ENCODE measurements around the gene OR52E1. TPM values are rescaled to one million over a fixed set of nuclear protein-coding genes. Genes with fewer than 3 reads are reported as not detected.

Gene OR52E1
- total RNA-seq, 2 experiments from 2014 or later: not detected

GRCh38 chr11:5071799-5072198 is 2.4 kb downstream of the OR52E1 start:
- ChIA-PET POLR2A (no interaction called here), CTCF (no interaction called here)
- no peak for DNase-seq
- no peaks in the 10 kb centered on the region for H3K4me1 Mint-ChIP-seq (ENCODE audit: low read depth)
- H3K27ac Mint-ChIP-seq: no peak overlapping the region
- no peak overlapping the region for H3K4me3 Mint-ChIP-seq
- no peaks in the 10 kb centered on the region for H3K27me3 Mint-ChIP-seq (ENCODE audit: low read depth)
- no peaks in the 10 kb centered on the region for H3K36me3 Mint-ChIP-seq (ENCODE audit: low read depth)
- no peaks in the 10 kb centered on the region for H3K9me3 Mint-ChIP-seq (ENCODE audit: insufficient read depth)
- no peak for ATAC-seq

DNA sequence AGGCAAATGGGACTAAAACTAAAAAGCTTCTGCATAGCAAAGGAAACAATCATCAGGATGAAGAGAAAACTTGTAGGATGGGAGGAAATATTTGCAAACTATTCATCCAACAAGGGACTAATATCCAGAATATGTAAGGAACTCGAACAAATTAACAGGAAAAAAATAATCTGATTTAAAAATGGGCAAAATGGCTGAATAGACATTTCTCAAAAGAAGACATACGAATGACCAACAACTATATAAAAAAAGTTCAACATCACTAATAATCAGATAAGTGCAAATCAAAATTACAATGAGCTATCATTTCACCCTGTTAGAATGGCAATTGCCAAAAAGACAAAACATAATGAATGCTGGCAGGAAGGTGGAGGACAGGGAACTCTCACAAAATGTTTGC is 12.0 kb downstream of the OR52E1 start:
- no peak overlapping the region for H3K4me3 Mint-ChIP-seq
- no peaks in the 10 kb centered on the region for H3K9me3 Mint-ChIP-seq (ENCODE audit: insufficient read depth)
- no peaks in the 10 kb centered on the region for H3K36me3 Mint-ChIP-seq (ENCODE audit: low read depth)
- POLR2A ChIA-PET: no interaction called here
- no peak for ATAC-seq
- no peaks in the 10 kb centered on the region for H3K27me3 Mint-ChIP-seq (ENCODE audit: low read depth)
- no peak for DNase-seq
- no peak overlapping the region for H3K27ac Mint-ChIP-seq
- no peaks in the 10 kb centered on the region for H3K4me1 Mint-ChIP-seq (ENCODE audit: low read depth)
- CTCF ChIA-PET: no interaction called here

DNA sequence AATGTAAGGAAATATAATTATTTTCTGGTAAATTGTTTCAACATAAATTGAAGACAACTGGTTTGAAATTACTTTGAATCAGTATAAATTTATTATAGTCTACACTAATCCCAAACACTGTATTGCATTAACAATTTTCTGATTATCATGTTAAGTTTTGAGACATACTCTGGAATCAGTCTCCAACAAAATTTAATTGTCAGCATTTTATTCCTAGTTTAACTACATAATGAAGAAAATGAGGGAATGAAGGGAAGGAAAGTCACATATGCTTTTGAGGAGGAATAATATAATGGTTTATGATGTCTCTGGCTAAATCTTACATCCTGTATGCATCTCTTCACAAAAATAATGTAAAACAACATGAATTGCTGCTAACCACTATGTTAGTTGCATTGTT is 14.2 kb downstream of the OR52E1 start:
- Mint-ChIP-seq H3K9me3 (ENCODE audit: insufficient read depth) (no peaks in the 10 kb centered on the region), H3K4me3 (no peak overlapping the region), H3K27me3 (ENCODE audit: low read depth) (no peaks in the 10 kb centered on the region), H3K36me3 (ENCODE audit: low read depth) (no peaks in the 10 kb centered on the region), H3K4me1 (ENCODE audit: low read depth) (no peaks in the 10 kb centered on the region), H3K27ac (no peak overlapping the region)
- ChIA-PET POLR2A (no interaction called here), CTCF (no interaction called here)
- no peak for DNase-seq
- ATAC-seq: no peak

DNA sequence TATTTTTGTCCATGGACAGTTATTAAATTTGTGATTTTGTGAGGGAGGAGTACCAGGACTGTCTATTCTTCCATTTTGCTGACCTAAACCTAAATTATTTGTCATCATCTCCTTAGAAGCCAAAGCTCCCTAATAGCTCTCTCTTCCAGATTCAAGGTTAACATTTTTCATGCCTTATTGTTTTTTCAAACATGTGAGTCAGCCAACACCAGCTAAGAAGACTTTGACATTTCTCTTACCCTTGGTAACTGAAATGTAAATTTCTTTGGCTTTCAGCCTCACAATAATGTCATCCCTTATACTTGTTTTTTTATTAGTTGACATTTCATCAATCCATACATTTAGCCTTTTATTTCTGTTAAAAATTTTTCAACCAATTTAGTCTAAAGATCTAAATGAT is 19.2 kb downstream of the OR52E1 start:
- no peaks in the 10 kb centered on the region for H3K27me3 Mint-ChIP-seq (ENCODE audit: low read depth)
- no peak for ATAC-seq
- DNase-seq: no peak
- H3K4me3 Mint-ChIP-seq: no peak overlapping the region
- CTCF ChIA-PET: no interaction called here
- no peaks in the 10 kb centered on the region for H3K9me3 Mint-ChIP-seq (ENCODE audit: insufficient read depth)
- H3K27ac Mint-ChIP-seq: no peak overlapping the region
- H3K4me1 Mint-ChIP-seq (ENCODE audit: low read depth): no peaks in the 10 kb centered on the region
- POLR2A ChIA-PET: no interaction called here
- no peaks in the 10 kb centered on the region for H3K36me3 Mint-ChIP-seq (ENCODE audit: low read depth)

DNA sequence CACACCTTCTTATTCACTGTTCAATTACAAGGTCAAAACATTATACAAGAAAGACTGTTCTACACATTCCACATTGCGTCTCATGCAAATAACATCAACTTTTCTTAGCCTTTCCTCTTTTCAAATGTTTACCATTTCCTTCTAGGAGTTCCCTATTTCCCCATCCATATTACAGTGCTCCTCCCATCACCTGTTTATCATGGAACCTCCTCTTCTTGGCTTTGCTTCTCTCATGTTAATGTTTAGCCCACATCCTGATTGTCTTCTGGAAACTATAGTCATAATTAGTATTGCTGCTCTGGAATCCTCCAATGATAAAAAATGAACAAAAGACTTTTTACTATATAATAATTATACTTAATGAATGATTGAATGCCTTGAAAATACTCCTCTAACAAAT is 21.3 kb downstream of the OR52E1 start:
- CTCF ChIA-PET: no interaction called here
- DNase-seq (no peak), ATAC-seq (no peak)
- Mint-ChIP-seq H3K9me3 (ENCODE audit: insufficient read depth) (no peaks in the 10 kb centered on the region), H3K27ac (no peak overlapping the region), H3K4me1 (ENCODE audit: low read depth) (no peaks in the 10 kb centered on the region), H3K27me3 (ENCODE audit: low read depth) (no peaks in the 10 kb centered on the region), H3K36me3 (ENCODE audit: low read depth) (no peaks in the 10 kb centered on the region), H3K4me3 (no peak overlapping the region)
- POLR2A ChIA-PET: no interaction called here

DNA sequence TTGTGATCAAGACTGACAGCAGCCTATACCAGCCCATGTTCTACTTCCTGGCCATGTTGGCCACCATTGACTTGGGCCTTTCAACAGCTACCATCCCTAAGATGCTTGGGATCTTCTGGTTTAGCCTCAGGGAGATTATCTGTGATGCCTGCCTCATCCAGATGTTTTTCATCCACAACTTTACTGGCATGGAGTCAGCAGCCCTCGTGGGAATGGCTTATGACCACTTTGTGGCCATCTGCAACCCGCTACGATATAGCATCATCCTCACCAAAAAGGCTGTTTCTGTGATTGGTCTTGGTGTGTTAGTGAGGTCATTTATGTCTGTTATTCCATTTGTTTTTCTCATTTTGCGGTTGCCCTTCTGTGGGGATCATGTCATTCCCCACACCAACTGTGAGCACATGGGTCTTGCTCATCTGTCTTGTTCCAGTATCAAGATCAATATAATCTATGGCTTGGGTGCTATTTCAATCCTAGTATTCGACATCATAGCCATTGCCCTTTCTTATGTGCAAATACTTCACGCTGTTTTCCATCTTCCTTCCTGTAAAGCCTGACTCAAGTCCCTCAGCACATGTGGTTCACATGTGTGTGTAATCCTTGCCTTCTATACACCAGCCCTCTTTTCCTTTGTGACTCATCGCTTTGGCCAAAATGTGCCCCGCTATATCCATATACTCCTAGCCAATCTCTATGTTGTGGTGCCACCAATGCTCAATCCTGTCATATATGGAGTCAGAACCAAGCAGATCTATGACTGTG is 23.6 kb downstream of the OR52E1 start:
- POLR2A ChIA-PET: no interaction called here

DNA sequence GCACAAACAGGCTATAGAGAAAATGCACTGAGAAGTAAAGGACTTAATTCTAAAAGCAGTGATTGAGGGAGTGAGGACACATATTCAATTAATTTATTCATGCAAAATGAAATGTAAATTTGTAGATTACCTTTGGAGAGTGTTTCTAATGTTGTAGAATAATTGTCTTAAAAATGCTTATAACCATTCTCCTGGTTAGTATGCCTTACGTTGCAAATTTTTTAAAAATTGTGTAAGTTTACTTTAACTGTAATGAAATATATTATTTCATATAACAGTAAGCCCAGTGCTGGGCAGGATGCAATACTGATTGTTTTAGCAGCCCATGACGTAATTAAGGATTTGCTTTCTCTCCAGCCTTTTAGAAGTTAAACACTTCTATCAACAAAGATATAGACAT is 26.6 kb downstream of the OR52E1 start:
- CTCF ChIA-PET: no interaction called here
- DNase-seq: no peak

More for the DNA sequence above, 23.6 kb downstream of the OR52E1 start:
- H3K4me3 Mint-ChIP-seq: no peak overlapping the region
- no peaks in the 10 kb centered on the region for H3K9me3 Mint-ChIP-seq (ENCODE audit: insufficient read depth)
- no peak overlapping the region for H3K27ac Mint-ChIP-seq
- ATAC-seq (no peak), DNase-seq (no peak)
- no peaks in the 10 kb centered on the region for H3K27me3 Mint-ChIP-seq (ENCODE audit: low read depth)
- CTCF ChIA-PET: no interaction called here
- no peaks in the 10 kb centered on the region for H3K36me3 Mint-ChIP-seq (ENCODE audit: low read depth)
- H3K4me1 Mint-ChIP-seq (ENCODE audit: low read depth): no peaks in the 10 kb centered on the region

GRCh38 chr11:5102246-5102645 is 32.9 kb downstream of the OR52E1 start:
- POLR2A ChIA-PET: no interaction called here
- ATAC-seq (no peak), DNase-seq (no peak)
- CTCF ChIA-PET: no interaction called here
- no peaks in the 10 kb centered on the region for H3K4me1 Mint-ChIP-seq (ENCODE audit: low read depth)
- no peak overlapping the region for H3K4me3 Mint-ChIP-seq
- H3K36me3 Mint-ChIP-seq (ENCODE audit: low read depth): no peaks in the 10 kb centered on the region
- no peak overlapping the region for H3K27ac Mint-ChIP-seq
- H3K27me3 Mint-ChIP-seq (ENCODE audit: low read depth): no peaks in the 10 kb centered on the region
- H3K9me3 Mint-ChIP-seq (ENCODE audit: insufficient read depth): no peaks in the 10 kb centered on the region

More for the DNA sequence above, 26.6 kb downstream of the OR52E1 start:
- Mint-ChIP-seq H3K36me3 (ENCODE audit: low read depth) (no peaks in the 10 kb centered on the region), H3K4me3 (no peak overlapping the region), H3K4me1 (ENCODE audit: low read depth) (no peaks in the 10 kb centered on the region), H3K27ac (no peak overlapping the region), H3K27me3 (ENCODE audit: low read depth) (no peaks in the 10 kb centered on the region), H3K9me3 (ENCODE audit: insufficient read depth) (no peaks in the 10 kb centered on the region)
- ATAC-seq: no peak
- POLR2A ChIA-PET: no interaction called here

DNA sequence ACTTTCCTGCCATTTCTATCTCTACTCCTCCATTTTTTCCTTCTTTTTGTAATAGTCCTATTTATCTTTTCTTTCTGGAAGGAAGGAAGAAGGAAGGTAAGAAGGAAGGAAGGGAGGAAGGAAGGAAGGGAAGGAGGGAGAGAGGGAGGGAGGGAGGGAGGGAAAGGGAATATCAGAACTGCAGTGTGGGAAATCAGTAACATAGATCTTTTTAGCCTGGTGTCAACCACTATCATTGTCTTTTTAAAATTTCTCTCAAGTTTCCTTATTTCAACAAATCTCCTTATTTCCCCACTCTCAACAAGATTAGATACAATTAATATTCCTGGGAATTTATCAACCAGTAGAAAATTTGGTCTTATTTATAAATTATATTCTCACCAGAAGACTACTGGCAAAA is 33.7 kb downstream of the OR52E1 start:
- Mint-ChIP-seq H3K4me1 (ENCODE audit: low read depth) (no peaks in the 10 kb centered on the region), H3K27ac (no peak overlapping the region), H3K36me3 (ENCODE audit: low read depth) (no peaks in the 10 kb centered on the region), H3K4me3 (no peak overlapping the region), H3K27me3 (ENCODE audit: low read depth) (no peaks in the 10 kb centered on the region), H3K9me3 (ENCODE audit: insufficient read depth) (no peaks in the 10 kb centered on the region)
- CTCF ChIA-PET: no interaction called here
- ATAC-seq (no peak), DNase-seq (no peak)
- POLR2A ChIA-PET: no interaction called here

DNA sequence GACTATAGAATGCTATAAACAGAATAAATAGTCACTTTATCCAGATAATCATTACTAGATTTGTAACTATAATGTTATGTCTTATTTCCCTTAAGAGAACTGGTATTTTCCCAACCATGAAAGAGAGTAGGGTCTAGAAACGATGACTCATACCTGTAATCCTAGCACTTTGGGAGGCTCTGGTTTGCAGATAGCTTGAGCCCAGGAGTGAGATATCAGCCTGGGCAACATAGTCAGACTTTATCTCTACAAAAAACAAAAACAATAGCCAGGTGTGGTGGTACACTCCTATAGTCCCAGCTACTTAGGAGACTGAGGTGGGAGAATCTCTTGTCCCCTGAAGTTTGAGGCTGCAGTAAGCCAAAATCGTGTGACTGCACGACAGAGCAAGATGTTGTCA is 37.9 kb downstream of the OR52E1 start:
- Mint-ChIP-seq H3K9me3 (ENCODE audit: insufficient read depth) (no peaks in the 10 kb centered on the region), H3K4me1 (ENCODE audit: low read depth) (no peaks in the 10 kb centered on the region), H3K36me3 (ENCODE audit: low read depth) (no peaks in the 10 kb centered on the region), H3K27me3 (ENCODE audit: low read depth) (no peaks in the 10 kb centered on the region), H3K27ac (no peak overlapping the region), H3K4me3 (no peak overlapping the region)
- DNase-seq: no peak
- ChIA-PET POLR2A (no interaction called here), CTCF (no interaction called here)
- ATAC-seq: no peak

DNA sequence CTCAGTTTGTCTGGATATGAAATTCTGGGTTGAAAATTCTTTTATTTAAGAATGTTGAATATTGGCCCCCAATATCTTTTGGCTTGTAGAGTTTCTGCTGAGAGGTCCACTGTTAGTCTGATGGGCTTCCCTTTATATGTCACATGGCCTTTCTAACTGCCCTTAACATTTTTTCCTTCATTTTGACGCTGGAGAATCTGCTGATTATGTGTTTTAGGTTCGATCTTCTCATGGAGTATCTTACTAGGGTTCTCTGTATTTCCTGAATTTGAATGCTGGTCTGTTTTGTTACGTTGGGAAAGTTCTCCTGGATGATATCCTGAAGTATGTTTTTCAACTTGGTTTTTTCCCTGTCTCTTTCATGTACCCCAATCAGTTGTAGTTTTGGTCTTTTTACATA is 46.0 kb downstream of the OR52E1 start:
- H3K9me3 Mint-ChIP-seq (ENCODE audit: insufficient read depth): no peaks in the 10 kb centered on the region
- no peaks in the 10 kb centered on the region for H3K36me3 Mint-ChIP-seq (ENCODE audit: low read depth)
- H3K27ac Mint-ChIP-seq: no peak overlapping the region
- no peaks in the 10 kb centered on the region for H3K27me3 Mint-ChIP-seq (ENCODE audit: low read depth)
- CTCF ChIA-PET: interaction anchor here (1.3 kb wide), 1 partner anchor 9 kb away, joined by 3 read pairs; no protein-coding TSS in a partner anchor
- POLR2A ChIA-PET: no interaction called here
- no peak overlapping the region for H3K4me3 Mint-ChIP-seq
- ATAC-seq (no peak), DNase-seq (no peak)
- H3K4me1 Mint-ChIP-seq (ENCODE audit: low read depth): no peaks in the 10 kb centered on the region

- Mint-ChIP-seq H3K27ac (no peak overlapping the region), H3K36me3 (ENCODE audit: low read depth) (no peaks in the 10 kb centered on the region), H3K9me3 (ENCODE audit: insufficient read depth) (no peaks in the 10 kb centered on the region), H3K27me3 (ENCODE audit: low read depth) (no peaks in the 10 kb centered on the region), H3K4me1 (ENCODE audit: low read depth) (no peaks in the 10 kb centered on the region), H3K4me3 (no peak overlapping the region)
- DNase-seq (no peak), ATAC-seq (no peak)
- ChIA-PET POLR2A (no interaction called here), CTCF (no interaction called here)
Measured at GRCh38 chr11:5117588-5117987, 48.2 kb downstream of the OR52E1 start.

- no peaks in the 10 kb centered on the region for H3K4me1 Mint-ChIP-seq (ENCODE audit: low read depth)
- ChIA-PET POLR2A (no interaction called here), CTCF (no interaction called here)
- DNase-seq (no peak), ATAC-seq (no peak)
- H3K36me3 Mint-ChIP-seq (ENCODE audit: low read depth): no peaks in the 10 kb centered on the region
- H3K9me3 Mint-ChIP-seq (ENCODE audit: insufficient read depth): no peaks in the 10 kb centered on the region
- H3K27me3 Mint-ChIP-seq (ENCODE audit: low read depth): no peaks in the 10 kb centered on the region
- no peak overlapping the region for H3K27ac Mint-ChIP-seq
- H3K4me3 Mint-ChIP-seq: no peak overlapping the region
Measured at GRCh38 chr11:5118893-5119292, 49.5 kb downstream of the OR52E1 start.
